ENCODE measurements around the gene RNF182.

- TF ChIP-seq POLR2AphosphoS2 (conservative IDR thresholded peaks at IDR 0.05; ENCODE audit: low read length) (no peak), CBX2 (IDR thresholded peaks at IDR 0.05; ENCODE audit: borderline replicate concordance, low read depth) (no peak)
Measured at GRCh38 chr6:13911337-13911736, 13.4 kb upstream of the RNF182 start.

Data from A549 (cell line).